Activated CD4-positive, alpha-beta T cell treated with anti-CD3 and anti-CD28 coated beads, Interleukin-2, amount 50 U/mL, for 16 hours (primary cell): ENCODE data around the gene HYI.

Experiments
- DNase-seq: peaks from one replicate; pipeline ENCODE4 v3.0.0-alpha.2; 2020

Gene HYI

GRCh38 chr1:43444151-43444828 lies 9.4 kb downstream of the HYI start:
- DNase-seq, result no peak

GRCh38 chr1:43443197-43443946 lies 10.4 kb downstream of the HYI start:
- no peak for DNase-seq

GRCh38 chr1:43442756-43443155 lies 11.0 kb downstream of the HYI start:
- no peak for DNase-seq

GRCh38 chr1:43441894-43442637 lies 11.7 kb downstream of the HYI start:
- DNase-seq, result no peak

GRCh38 chr1:43441166-43441893 lies 12.4 kb downstream of the HYI start:
- no peak for DNase-seq

GRCh38 chr1:43440358-43440757 lies 13.4 kb downstream of the HYI start:
- DNase-seq, result no peak

- DNase-seq, result no peak
Observed at GRCh38 chr1:43439781-43440180, 13.9 kb downstream of the HYI start.

GRCh38 chr1:43438953-43439581 lies 14.7 kb downstream of the HYI start:
- no peak for DNase-seq

GRCh38 chr1:43438576-43438952 lies 15.2 kb downstream of the HYI start:
- no peak for DNase-seq

- DNase-seq, result no peak
Observed at GRCh38 chr1:43438006-43438405, 15.7 kb downstream of the HYI start.

GRCh38 chr1:43437031-43437973 lies 16.4 kb downstream of the HYI start:
- DNase-seq, result no peak

GRCh38 chr1:43436371-43436770 lies 17.4 kb downstream of the HYI start:
- DNase-seq, result no peak

GRCh38 chr1:43435146-43436145 lies 18.3 kb downstream of the HYI start:
- DNase-seq, result no peak

- DNase-seq, result no peak
Observed at GRCh38 chr1:43434256-43434655, 19.5 kb downstream of the HYI start.

- no peak for DNase-seq
Observed at GRCh38 chr1:43432907-43433306, 20.8 kb downstream of the HYI start.

GRCh38 chr1:43432171-43432860 lies 21.4 kb downstream of the HYI start:
- no peak for DNase-seq

GRCh38 chr1:43431676-43432075 lies 22.1 kb downstream of the HYI start:
- DNase-seq, result no peak

GRCh38 chr1:43430831-43431230 lies 22.9 kb downstream of the HYI start:
- DNase-seq, result no peak

- DNase-seq, result no peak
Observed at GRCh38 chr1:43427941-43428340, 25.8 kb downstream of the HYI start.

GRCh38 chr1:43427524-43427923 lies 26.2 kb downstream of the HYI start:
- no peak for DNase-seq
